Trophoblast cell (in vitro differentiated cells and primary cell): ENCODE data around the gene ELN.

Experiments used
- DNase-seq, 2 donors: peaks; one replicate each; pipeline ENCODE4 v3.0.0-alpha.2; 2016
- H2AFZ ChIP-seq: 2 replicates; pipeline ENCODE4 v1.6.1; 2013; ENCODE audit warnings: low read length, moderate library complexity, mild to moderate bottlenecking; ENCODE audit not compliant: insufficient read depth, poor library complexity
- H2AK5ac ChIP-seq: 2 replicates; pipeline ENCODE4 v1.6.1; 2013; ENCODE audit warnings: mild to moderate bottlenecking, low read length
- H2BK120ac ChIP-seq: 2 replicates; pipeline ENCODE4 v1.6.1; 2013; ENCODE audit warnings: low read length, mild to moderate bottlenecking, moderate library complexity; ENCODE audit not compliant: insufficient read depth, poor library complexity
- H2BK12ac ChIP-seq: 2 replicates; pipeline ENCODE4 v1.6.1; 2013; ENCODE audit warnings: mild to moderate bottlenecking, low read length, moderate library complexity
- H2BK5ac ChIP-seq: 2 replicates; pipeline ENCODE4 v1.6.1; 2013; ENCODE audit warnings: low read length, low read depth, moderate library complexity, mild to moderate bottlenecking; ENCODE audit not compliant: poor library complexity
- H3K14ac ChIP-seq: 2 replicates; pipeline ENCODE4 v1.6.1; 2013; ENCODE audit warnings: mild to moderate bottlenecking, low read length
- H3K18ac ChIP-seq: 2 replicates; pipeline ENCODE4 v1.6.1; 2013; ENCODE audit warnings: mild to moderate bottlenecking, low read length
- H3K23ac ChIP-seq: 2 replicates; pipeline ENCODE4 v1.6.1; 2013; ENCODE audit warnings: low read length
- H3K27ac ChIP-seq: 2 replicates; pipeline ENCODE4 v1.5.1; 2013; ENCODE audit warnings: low read depth, mild to moderate bottlenecking, inconsistent platforms, low read length, moderate library complexity
- H3K27me3 ChIP-seq: 2 replicates; pipeline ENCODE4 v1.6.1; 2013; ENCODE audit warnings: inconsistent platforms, mild to moderate bottlenecking, low read length, moderate library complexity; ENCODE audit not compliant: insufficient read depth
- H3K36me3 ChIP-seq, 2 experiments: 1 replicate in 1 of 2; 2 replicates in 1 of 2; pipeline ENCODE4 v1.6.1; 2013; ENCODE audit warnings: low read length in 2 of 2, mild to moderate bottlenecking in 2 of 2, moderate library complexity in 1 of 2; ENCODE audit not compliant: insufficient read depth in 2 of 2, control insufficient read depth in 1 of 2
- H3K4ac ChIP-seq: 2 replicates; pipeline ENCODE4 v1.6.1; 2013; ENCODE audit warnings: low read depth, mild to moderate bottlenecking, low read length, moderate library complexity
- H3K4me1 ChIP-seq, 2 experiments: 1 replicate in 1 of 2; 2 replicates in 1 of 2; pipeline ENCODE4 v1.6.1; 2013; ENCODE audit warnings: low read length in 2 of 2, mild to moderate bottlenecking in 2 of 2, moderate library complexity in 1 of 2; ENCODE audit not compliant: insufficient read depth in 2 of 2, control insufficient read depth in 1 of 2
- H3K4me2 ChIP-seq: 2 replicates; pipeline ENCODE4 v1.6.1; 2013; ENCODE audit warnings: inconsistent platforms, mild to moderate bottlenecking, low read length, moderate library complexity
- H3K4me3 ChIP-seq: 2 replicates; pipeline ENCODE4 v1.5.1; 2013; ENCODE audit warnings: mild to moderate bottlenecking, low read depth, low read length, inconsistent platforms
- H3K79me1 ChIP-seq: one replicate; pipeline ENCODE4 v1.6.1; 2013; ENCODE audit warnings: low read length
- H3K79me2 ChIP-seq: 2 replicates; pipeline ENCODE4 v1.6.1; 2013; ENCODE audit warnings: low read length, mild to moderate bottlenecking; ENCODE audit not compliant: control insufficient read depth, insufficient read depth, poor library complexity
- H3K9ac ChIP-seq: 2 replicates; pipeline ENCODE4 v1.6.1; 2013; ENCODE audit warnings: mild to moderate bottlenecking, low read length
- H3K9me3 ChIP-seq: 2 replicates; pipeline ENCODE4 v1.6.1; 2013; ENCODE audit warnings: low read depth, mild to moderate bottlenecking, control low read depth, inconsistent platforms, low read length; ENCODE audit not compliant: insufficient read depth
- H4K12ac ChIP-seq: 2 replicates; pipeline ENCODE4 v1.6.1; 2013; ENCODE audit warnings: low read depth, mild to moderate bottlenecking, low read length, moderate library complexity
- H4K8ac ChIP-seq: 2 replicates; pipeline ENCODE4 v1.6.1; 2013; ENCODE audit warnings: low read depth, mild to moderate bottlenecking, low read length, moderate library complexity
- H4K91ac ChIP-seq: one replicate; pipeline ENCODE4 v1.6.1; 2013; ENCODE audit warnings: low read depth, mild to moderate bottlenecking, low read length, moderate library complexity
- WGBS: extraction: QIAGEN DNeasy Blood & Tissue Kit; methylation state at CpG from one replicate; pipeline ENCODE4 v1.1.7; 2013; ENCODE audit warnings: missing lambda C conversion rate; ENCODE audit not compliant: insufficient read length, insufficient coverage; ENCODE audit errors: extremely low coverage; 5-methylcytosine and 5-hydroxymethylcytosine counted together

The ELN gene

DNA sequence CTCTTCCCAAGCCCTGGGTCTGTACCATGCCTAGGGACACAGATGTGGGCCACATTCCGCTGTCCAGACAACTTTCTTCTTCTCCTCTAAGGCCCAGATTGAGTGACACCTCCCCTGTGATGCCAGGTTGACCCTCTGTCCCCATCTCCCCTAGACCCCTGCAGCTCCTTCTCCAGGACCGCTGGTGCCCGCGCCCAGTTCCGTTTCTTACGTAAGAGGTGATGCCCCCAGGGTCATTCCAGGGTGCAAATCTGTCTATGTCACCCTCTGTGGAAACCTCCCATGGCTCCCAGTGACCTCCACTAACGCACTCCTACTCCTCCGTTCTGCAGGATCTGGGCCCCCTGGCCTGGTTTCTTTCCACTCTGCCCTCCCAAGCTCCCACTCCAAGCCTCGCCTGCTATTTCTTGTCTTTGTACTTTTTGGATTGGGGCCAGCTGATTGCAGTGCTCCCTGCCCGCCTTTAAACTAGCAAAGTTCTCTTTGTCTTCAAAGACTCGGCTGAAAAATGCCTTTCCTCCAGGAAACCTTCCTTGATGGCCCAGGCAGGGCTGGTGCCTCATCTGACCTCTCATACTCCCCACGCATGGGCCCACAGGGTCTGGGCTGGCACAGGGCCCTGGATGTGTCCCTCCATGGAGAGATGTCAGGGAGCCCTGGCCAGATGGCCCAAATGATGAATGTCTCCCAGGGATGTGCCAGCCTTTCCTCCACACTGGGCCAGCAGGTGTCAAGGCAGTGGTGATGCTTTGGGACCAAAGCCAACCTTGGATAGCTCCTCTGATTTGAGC lies 21.3 kb upstream of the ELN start:
- no CpG with 5 or more reads among the region's 12 CpGs for WGBS

DNA sequence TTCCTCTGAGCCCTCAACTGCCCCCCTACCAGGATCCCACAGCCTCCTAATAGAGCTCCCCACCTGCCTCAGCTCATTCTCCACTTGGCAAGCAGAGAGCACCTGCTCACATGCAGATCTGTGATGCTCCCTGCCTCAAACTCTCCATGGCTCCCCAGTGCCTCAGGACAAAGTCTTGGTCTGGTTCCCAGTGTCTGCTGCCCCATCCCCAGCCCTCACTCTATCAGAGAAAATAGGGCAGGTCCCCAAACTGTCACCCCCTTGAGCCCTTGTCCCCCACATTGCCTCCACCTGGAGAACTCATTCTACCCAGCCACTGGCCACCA lies 20.8 kb upstream of the ELN start:
- Histone ChIP-seq H3K9me3 (no peaks in the 10 kb centered on the region), H4K8ac (no peak overlapping the region), H4K12ac (no peak overlapping the region), H2AK5ac (no peak overlapping the region), H3K4ac (no peak overlapping the region), H3K4me1 (peaks cover 0 to 4% of the 10 kb centered on the region in 2 experiments), H4K91ac (no peak overlapping the region), H3K79me1 (no peaks in the 10 kb centered on the region), H3K9ac (no peak overlapping the region), H2BK5ac (no peak overlapping the region), H3K27me3 (no peaks in the 10 kb centered on the region), H2BK12ac (no peak overlapping the region), H3K23ac (no peak overlapping the region), H3K18ac (no peak overlapping the region), H2AFZ (no peak overlapping the region), H3K79me2 (no peaks in the 10 kb centered on the region), H3K4me2 (no peak overlapping the region), H3K14ac (no peak overlapping the region), H3K4me3 (no peak overlapping the region), H3K27ac (no peak overlapping the region), H3K36me3 (no peaks in the 10 kb centered on the region), H2BK120ac (no peak overlapping the region)
- DNase-seq = no peak

More for the DNA sequence above, 21.3 kb upstream of the ELN start:
- Histone ChIP-seq H3K27me3 (no peaks in the 10 kb centered on the region), H3K79me2 (no peaks in the 10 kb centered on the region), H2BK5ac (no peak overlapping the region), H3K4ac (no peak overlapping the region), H3K23ac (no peak overlapping the region), H2AK5ac (no peak overlapping the region), H2BK120ac (no peak overlapping the region), H3K9me3 (no peaks in the 10 kb centered on the region), H3K4me2 (no peak overlapping the region), H3K18ac (no peak overlapping the region), H3K27ac (no peak overlapping the region), H3K14ac (no peak overlapping the region), H2AFZ (no peak overlapping the region), H4K8ac (no peak overlapping the region), H2BK12ac (no peak overlapping the region), H3K4me3 (no peak overlapping the region), H3K36me3 (no peaks in the 10 kb centered on the region), H3K4me1 (peaks cover 0 to 4% of the 10 kb centered on the region in 2 experiments), H4K12ac (no peak overlapping the region), H3K79me1 (no peaks in the 10 kb centered on the region), H4K91ac (no peak overlapping the region), H3K9ac (no peak overlapping the region)
- DNase-seq = peak; percentile 20 to 62

DNA sequence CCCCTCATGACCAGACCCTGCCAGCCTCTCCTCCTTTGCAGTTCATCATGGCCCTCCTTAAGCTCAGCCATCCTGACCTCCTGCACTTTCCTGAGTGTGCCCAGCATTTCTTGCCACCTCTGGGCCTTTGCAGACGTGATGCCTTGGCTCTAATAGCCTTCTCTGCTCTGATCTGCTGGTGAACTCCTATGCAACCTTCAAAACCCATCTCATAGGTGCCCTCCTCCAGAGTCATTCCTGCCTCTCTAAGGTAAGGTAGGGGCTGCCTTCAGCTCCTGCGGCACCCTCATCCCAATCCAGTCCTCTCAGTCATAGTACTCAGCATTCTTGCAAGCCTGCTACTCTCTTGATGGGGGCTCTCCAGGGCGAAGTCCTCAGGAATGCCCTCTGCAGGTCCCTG lies 19.3 kb upstream of the ELN start:
- Histone ChIP-seq H3K4ac (no peak overlapping the region), H3K18ac (no peak overlapping the region), H3K14ac (no peak overlapping the region), H3K9me3 (no peaks in the 10 kb centered on the region), H2BK5ac (no peak overlapping the region), H3K4me3 (no peak overlapping the region), H3K36me3 (no peaks in the 10 kb centered on the region), H3K27ac (no peak overlapping the region), H3K27me3 (no peaks in the 10 kb centered on the region), H3K79me2 (no peaks in the 10 kb centered on the region), H3K4me1 (peaks cover 10 to 15% of the 10 kb centered on the region in 2 experiments), H3K9ac (no peak overlapping the region), H4K91ac (no peak overlapping the region), H2BK120ac (no peak overlapping the region), H2AFZ (no peak overlapping the region), H4K12ac (no peak overlapping the region), H3K4me2 (no peak overlapping the region), H3K23ac (no peak overlapping the region), H2AK5ac (no peak overlapping the region), H3K79me1 (no peaks in the 10 kb centered on the region), H2BK12ac (no peak overlapping the region), H4K8ac (no peak overlapping the region)
- WGBS = no CpG with 5 or more reads among the region's 3 CpGs
- DNase-seq = peak; percentile 42 to 52

DNA sequence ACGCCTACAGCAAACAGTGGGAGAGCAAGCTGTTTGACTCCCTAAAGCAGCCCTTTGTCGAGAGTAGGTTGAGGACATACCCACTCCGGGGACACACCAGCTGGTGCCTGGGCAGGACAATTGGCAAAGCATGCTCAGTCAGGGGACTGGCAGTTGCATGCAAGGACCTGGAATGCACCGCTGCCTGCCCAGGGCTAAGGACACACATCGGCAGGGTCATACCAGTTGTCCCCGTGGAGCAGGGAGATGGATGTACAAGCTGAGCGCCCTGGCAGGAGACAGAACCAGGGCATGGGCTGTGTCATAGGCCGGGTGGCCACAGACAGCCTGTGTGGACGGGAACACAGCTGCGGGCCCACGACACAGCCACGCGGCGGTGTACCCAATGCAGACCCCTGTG lies 18.3 kb upstream of the ELN start:
- no peak overlapping the region for H3K4me2 ChIP-seq
- no peaks in the 10 kb centered on the region for H3K79me2 ChIP-seq
- no peak overlapping the region for H3K4me3 ChIP-seq
- no peak overlapping the region for H3K4ac ChIP-seq
- no peaks in the 10 kb centered on the region for H3K9me3 ChIP-seq
- H3K23ac ChIP-seq = no peak overlapping the region
- H2BK12ac ChIP-seq = no peak overlapping the region
- H2AFZ ChIP-seq = no peak overlapping the region
- H2AK5ac ChIP-seq = no peak overlapping the region
- peaks cover 10 to 18% of the 10 kb centered on the region in 2 experiments for H3K4me1 ChIP-seq
- no peaks in the 10 kb centered on the region for H3K36me3 ChIP-seq
- no CpG with 5 or more reads among the region's 14 CpGs for WGBS
- DNase-seq = no peak
- H3K18ac ChIP-seq = no peak overlapping the region
- H4K12ac ChIP-seq = no peak overlapping the region
- H4K91ac ChIP-seq = no peak overlapping the region
- no peak overlapping the region for H2BK120ac ChIP-seq
- H4K8ac ChIP-seq = no peak overlapping the region
- no peak overlapping the region for H2BK5ac ChIP-seq
- no peak overlapping the region for H3K27ac ChIP-seq
- no peak overlapping the region for H3K9ac ChIP-seq
- no peaks in the 10 kb centered on the region for H3K79me1 ChIP-seq
- H3K27me3 ChIP-seq = no peaks in the 10 kb centered on the region
- H3K14ac ChIP-seq = no peak overlapping the region
